Stimulated activated CD4-positive, alpha-beta T cell treated with anti-CD3 and anti-CD28 coated beads, Interleukin-2, amount 100 ng/mL, for 48 hours (primary cell): Measurements from ENCODE around the gene ZNF207.
A peak's percentile ranks its signal among the peaks of the same experiment; 100 is the strongest.
"Not testable (repeated sequence)": the region's sequence is repeated elsewhere in the genome, so short reads cannot be mapped to it uniquely, and the experiment has no call there.

Experiments used
- DNase-seq, 2 donors: peaks; one replicate each; pipeline ENCODE4 v3.0.0-alpha.2; 2020

The ZNF207 gene

DNA sequence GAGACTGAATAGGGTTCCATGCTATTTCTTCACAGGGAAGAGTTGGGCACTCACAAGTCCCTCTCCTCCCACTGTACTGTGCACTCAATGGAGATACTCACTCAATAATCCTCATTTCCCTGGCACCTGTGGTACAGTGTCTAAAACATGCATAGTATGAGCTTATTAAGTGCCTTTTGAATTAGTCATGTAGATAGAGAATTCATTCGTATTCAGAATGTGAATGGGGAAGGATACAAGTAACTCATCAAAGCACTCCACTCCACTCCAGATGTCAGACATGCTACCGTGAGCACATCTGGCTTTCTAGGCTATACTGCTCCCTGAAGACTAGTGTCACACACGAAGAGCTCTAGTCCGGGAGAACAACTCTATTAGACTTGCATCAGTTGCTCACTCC is 14.3 kb upstream of the ZNF207 start:
- no peak for DNase-seq

DNA sequence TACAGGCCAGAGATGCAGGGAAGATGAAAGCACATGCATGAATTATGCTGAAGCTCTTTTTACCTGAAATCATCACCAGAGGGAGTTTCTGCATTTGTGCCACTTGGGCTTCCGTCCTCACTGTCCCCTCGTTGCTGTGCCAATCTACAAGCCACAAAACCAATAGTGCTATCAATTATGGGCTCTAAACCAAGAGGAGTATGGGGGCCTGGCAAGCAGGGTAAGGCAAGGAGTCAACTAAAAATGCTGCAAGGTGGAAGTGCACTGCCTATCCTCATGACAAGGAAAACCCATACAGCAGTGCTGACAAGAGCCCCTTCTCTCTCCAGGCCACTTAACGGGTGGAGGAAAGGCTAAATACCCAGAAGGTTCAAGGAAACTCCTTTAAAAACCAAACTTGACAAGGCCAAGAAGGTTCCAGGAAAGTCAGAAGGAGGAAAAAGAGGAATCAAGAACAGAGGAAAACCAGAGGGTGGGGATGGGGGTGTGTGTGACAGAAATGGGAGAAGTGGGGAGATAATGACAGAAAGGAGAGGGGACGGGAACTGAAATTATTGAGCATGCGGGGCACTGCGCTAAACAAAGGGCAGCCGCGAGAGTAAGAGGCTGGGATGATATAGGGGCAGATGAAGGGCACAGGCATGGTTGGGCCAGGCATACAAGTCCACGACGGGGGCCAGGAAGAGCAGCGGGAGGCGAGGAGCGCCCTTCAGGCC is 8.7 kb upstream of the ZNF207 start:
- DNase-seq, result peak; percentile 24 to 37

GRCh38 chr17:32341857-32342602 is 7.9 kb upstream of the ZNF207 start, which contains the start of gene C17orf75:
C17orf75 (minus strand) TSS chr17:32342173; CDS start chr17:32342139, 34 bp downstream.
- peak; percentile 78 to 84 for DNase-seq

DNA sequence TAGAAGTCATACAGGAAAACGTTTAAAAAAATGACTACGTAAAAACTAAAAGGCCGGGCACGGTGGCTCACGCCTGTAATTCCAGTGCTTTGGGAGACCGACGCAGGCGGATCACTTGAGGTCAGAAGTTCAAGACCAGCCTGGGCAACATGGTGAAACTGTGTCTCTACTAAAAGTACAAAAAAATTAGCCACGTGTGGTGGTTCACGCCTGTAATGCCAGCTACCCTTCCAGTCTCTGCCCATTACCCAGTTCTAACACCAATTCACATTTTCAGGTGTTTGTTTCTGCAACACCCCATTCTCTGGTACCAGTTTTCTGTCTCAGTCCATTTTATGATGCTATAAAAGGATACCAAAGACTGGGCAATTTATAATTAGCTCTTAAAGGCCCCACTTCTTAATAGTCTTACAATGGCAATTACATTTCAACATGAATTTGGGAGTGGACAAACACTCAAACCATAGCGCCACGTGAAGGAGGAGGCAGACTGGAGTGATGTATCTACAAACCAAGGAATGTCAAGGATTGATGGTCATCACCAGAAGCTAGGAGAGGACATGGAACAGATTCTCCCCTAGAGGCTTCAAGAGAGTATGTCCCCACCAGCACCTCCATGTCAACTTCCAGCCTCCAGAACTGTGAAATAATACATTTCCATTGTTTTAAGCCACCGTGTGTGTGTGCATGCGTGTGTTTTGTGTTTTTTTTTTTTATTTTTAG is 7.2 kb upstream of the ZNF207 start:
- DNase-seq, result no peak

GRCh38 chr17:32345951-32346600 is 3.9 kb upstream of the ZNF207 start:
- no peak for DNase-seq

DNA sequence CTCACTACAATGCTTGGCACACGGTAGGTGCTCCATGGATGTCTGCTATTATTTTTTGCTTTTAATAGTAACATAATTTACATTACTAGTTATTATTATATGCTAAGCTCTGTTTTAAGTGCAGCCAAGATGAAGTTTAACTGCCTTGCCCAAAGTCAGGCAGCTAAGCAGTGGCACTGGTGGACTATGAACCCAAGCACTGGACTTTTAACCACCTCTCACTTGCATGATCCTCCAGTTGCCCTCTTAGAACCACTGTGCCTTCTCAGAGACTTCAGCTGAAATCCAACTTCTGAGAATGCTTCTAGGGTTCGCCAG is 1.5 kb upstream of the ZNF207 start:
- no peak for DNase-seq

- DNase-seq, result peak in 1 of 2 donors; percentile 22
These were observed 479 bp upstream of the ZNF207 start for GRCh38 chr17:32349503-32349853.

DNA sequence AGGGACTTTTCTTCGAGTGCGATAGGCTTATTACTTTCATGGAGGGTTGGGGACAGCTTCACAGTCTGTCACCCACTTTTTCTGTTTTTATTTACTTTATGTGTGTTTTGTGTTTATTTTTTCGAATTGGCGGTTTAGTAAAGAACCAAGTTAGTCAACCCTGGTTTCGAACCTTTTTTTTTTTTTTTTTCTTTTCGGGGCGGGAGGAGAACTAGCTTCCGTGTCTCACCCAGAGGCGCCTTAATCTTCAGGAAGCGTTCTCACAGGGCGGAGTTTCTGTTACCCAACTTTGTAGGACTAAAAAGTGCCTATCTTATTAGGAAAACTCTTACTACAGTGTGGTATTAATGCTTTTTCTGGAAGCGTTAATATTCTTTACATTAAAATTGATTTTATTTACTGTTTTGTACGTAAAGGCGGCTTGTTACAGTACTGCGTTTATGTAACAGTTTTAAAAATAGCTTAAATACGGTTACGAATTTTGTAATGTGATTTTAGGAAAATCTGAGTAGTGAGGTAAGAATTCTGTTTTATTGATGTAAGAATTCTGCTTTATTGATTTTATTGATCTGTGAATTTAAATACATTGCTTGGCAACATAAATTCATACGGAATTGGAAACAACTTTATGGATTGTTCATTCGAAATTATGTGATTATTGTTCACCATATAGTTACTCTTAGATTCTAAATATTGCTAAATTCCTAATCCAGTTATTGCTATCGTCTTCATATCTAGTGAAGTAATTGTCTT is 885 bp downstream of the ZNF207 start:
- DNase-seq, result peak; percentile 18 to 19

GRCh38 chr17:32352734-32353133 is 2.8 kb downstream of the ZNF207 start:
- DNase-seq, result not testable (repeated sequence)

- no peak for DNase-seq
These were observed 5.9 kb downstream of the ZNF207 start for GRCh38 chr17:32355649-32356377.

GRCh38 chr17:32356378-32356743 is 6.4 kb downstream of the ZNF207 start:
- no peak for DNase-seq

DNA sequence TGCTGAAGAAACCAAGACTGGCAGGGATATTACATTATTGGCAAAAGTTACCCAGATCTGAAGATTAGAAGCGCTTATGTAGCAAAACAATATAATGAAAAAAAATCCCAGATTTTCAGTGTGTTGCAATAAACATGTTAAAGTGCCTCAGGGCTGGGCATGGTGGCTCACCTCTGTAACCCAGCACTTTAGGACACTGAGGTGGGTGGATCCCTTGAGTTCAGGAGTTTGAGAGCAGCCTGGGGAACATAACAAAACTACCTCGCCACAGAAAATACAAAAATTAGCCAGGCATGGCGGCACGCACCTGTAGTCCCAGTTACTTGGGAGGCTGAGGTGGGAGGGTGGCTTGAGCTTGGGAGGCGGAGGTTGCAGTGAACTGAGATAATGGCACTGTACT is 6.8 kb downstream of the ZNF207 start:
- no peak for DNase-seq

DNA sequence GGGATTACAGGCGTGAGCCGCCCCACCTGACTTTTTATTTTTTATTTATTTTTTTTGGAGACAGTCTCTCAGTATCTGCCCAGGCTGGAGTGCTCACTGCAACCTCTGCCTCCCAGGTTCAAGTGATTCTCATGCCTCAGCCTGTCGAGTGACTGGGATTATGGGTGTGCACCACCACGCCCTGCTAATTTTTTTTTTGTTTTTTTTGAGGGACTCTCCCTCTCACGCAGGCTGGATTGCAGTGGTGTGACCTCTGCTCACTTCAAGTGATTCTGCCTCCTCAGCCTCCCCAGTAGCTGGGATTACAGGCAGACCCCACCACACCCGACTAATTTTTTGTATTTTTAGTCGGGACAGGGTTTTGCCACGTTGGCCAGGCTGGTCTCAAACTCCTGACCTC is 7.7 kb downstream of the ZNF207 start:
- no peak for DNase-seq

- no peak for DNase-seq
These were observed 11.3 kb downstream of the ZNF207 start for GRCh38 chr17:32361270-32361669.

DNA sequence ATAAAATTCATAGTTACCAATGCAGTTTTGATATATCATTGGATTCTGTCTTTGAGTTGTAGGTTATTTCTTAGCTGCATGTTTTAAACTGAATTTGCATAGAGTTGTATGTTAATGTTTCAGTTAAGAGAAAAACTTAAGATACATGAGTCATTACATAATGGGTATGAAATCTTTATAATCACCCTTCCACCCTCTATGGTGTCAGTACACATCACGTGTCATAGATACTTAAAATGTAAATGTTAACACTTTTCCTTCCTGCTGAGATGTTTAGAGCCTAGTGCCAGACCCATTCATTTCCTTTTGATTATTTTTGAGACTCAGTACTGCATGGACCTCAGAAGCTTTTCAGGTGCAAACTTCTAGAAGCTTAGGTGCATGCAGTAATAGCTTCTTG is 20.5 kb downstream of the ZNF207 start:
- no peak for DNase-seq

GRCh38 chr17:32382526-32383223 is 32.7 kb downstream of the ZNF207 start:
- no peak for DNase-seq

DNA sequence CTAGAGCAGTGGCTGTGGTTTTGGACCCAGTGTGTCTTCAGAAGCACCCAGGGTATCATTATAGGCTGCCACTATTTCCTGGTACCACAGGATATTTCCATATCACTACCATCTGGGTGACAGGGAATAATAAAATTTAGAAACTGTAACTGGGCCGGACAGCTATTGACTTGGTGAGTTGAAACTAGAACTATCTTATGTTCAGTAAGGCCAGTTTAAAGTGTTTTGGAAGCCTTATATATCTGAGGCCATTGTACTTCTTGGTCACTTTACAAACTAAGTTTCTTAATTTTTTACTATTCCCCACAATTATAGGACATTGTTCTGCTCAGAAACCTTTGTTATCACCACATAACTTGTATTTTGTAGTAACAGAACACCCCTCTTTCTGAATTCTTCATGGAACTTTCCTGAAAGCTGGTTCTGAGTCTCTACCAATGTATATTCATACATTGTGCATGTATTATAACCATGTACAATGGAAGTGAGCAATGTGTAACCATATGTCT is 34.0 kb downstream of the ZNF207 start:
- no peak for DNase-seq

DNA sequence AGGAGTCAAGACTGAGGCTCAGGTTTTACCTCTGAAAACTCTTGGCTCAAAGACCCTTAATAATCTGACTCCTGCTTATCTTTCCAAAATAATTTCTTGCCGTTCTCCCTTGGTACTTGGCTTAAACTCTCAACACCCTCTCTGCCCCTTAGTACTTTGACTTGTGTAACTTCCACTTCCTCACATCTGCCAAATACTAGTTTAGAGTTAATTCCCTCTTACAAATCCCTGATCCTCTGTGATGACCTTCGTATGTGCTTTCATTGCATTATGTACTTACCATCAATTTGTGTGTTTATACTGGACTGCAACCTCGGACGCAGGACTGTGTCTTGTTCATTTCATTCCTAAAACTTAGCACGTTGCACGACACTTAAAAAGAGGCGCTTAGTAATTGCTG is 35.2 kb downstream of the ZNF207 start:
- DNase-seq, result no peak

- no peak for DNase-seq
These were observed 36.0 kb downstream of the ZNF207 start for GRCh38 chr17:32385971-32386370.

- no peak for DNase-seq
These were observed 36.9 kb downstream of the ZNF207 start for GRCh38 chr17:32386844-32387243.

- DNase-seq, result not testable (repeated sequence)
These were observed 38.2 kb downstream of the ZNF207 start for GRCh38 chr17:32388128-32388527.
